ENCODE results near the gene PDZK1IP1.

GRCh38 chr1:47178654-47179016, 11.2 kb downstream of the PDZK1IP1 start:
- TF ChIP-seq EZH2 (IDR thresholded peaks at IDR 0.05; ENCODE audit: insufficient read depth, poor library complexity, severe bottlenecking), result no peak
- no peak for TF ChIP-seq EZH2phosphoT487 (IDR thresholded peaks at IDR 0.05; ENCODE audit: insufficient read depth, low read depth)

Measured in GM23248 (cell line).